Activated naive CD8-positive, alpha-beta T cell treated with anti-CD3 and anti-CD28 coated beads, Interleukin-2, amount 50 U/mL, for 16 hours (primary cell): Measurements from ENCODE around the gene DYNLT5.
"Not testable (repeated sequence)": the region's sequence is repeated elsewhere in the genome, so short reads cannot be mapped to it uniquely, and the experiment has no call there.

ENCODE experiments used
- DNase-seq: peaks from one replicate; pipeline ENCODE4 v3.0.0-alpha.2; 2020; ENCODE audit warnings: low read depth, low spot score

DYNLT5 gene

DNA sequence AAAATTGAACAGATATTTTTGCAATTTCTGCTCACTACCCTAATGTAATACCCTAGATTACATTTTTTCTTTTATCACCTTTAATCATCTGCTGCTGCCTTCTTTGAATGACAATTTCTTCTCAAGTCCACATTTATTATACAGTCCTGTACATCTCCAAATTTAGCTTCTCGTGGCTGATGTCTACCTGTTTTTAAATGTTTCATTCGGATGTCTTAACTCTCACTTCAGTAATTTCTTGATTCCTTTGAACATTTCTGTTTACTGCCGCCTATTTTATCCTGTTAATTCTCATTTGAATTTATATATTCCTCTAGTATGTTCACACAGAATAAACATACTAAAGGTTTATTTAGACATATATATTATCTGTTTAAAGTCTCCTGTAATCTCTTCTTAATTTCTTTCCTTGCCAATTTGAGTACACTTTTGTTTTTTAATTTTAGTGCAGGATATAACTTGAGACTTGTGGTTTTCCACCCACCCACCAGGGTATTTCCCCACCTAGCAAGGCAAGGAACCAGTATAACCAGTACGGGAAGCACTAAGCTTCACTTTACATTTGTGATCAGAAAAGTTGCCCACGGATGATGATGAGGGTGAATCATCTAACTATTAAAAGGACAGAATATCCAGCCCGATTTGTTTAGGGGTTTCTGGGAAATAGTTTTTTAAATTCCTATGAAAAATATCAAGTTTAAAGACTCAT lies 36.1 kb downstream of the DYNLT5 start:
- DNase-seq: peak; percentile 40

DNA sequence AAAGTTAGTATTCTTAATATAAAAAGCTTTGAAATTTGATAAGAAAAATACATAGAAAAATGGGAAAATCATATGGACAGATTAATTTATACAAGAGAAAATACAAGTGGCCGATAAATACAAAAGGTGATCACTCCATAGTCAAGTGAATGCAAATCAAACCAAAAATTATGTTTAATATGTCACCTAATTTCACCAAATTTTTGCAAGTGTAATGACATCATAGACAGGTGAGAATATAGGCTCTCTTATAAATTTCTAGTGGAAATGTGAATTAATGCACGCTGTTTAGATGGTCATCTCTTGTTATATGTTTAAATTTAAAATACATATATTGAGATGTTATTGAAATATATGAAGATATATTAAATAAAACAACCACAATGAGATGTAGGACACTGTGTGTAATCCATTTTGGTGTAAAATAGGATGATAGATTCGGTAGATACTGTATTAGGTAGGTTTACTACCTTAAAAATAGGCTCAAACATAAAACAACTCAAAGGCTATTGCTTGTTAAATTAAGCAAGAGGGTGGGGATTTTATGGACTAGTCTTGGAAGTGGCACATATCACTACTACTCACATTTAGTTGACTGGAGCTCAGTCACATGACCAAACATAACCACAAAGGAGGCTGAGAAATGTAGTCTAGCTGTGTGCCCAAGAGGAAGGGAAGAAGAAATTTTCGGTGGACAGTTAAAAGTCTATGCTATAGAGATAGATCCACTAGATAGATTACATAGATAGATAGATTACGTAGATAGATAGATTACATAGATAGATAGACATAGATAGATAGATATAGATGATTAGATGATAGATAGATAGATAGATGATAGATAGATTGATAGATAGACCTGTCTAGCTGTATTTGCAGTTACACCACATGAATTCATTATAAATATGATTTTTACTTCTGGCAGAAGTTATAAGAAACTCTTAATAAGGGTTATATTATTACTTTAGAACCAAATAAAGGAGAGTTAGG lies 39.7 kb downstream of the DYNLT5 start:
- no peak for DNase-seq

- not testable (repeated sequence) for DNase-seq
Measured at GRCh38 chr1:66795839-66796238, 43.6 kb downstream of the DYNLT5 start.

DNA sequence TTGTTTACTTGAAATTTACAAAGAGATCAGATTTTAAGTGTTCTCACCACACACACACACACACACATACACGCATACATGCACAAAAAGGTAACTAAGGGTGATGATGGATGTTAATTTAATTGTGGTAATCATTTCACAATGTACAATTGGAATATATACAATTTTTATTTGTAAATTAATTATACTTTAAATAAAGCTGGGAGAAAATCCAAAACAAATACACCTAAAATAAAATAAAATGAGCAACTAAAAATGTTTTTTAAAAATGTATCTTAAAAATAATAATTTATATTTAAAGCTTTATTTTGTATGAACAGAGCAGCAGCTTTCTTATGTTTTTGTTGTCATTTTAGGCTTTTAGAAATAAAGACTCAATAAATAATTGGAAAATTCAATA lies 57.0 kb downstream of the DYNLT5 start:
- DNase-seq: no peak

GRCh38 chr1:66809736-66810326 lies 57.6 kb downstream of the DYNLT5 start:
- no peak for DNase-seq

GRCh38 chr1:66824771-66825170 lies 72.5 kb downstream of the DYNLT5 start:
- no peak for DNase-seq
